HEK293 (cell line): ENCODE data around the gene POLN.

Experiments
- MEIS1 ChIP-seq: sonication (generic); formaldehyde crosslinking; IDR thresholded peaks from 2 replicates; pipeline ENCODE4 v1.8.1; 2022; ENCODE audit warnings: missing genetic modification reagents, mild to moderate bottlenecking, borderline replicate concordance
- ZNF18 ChIP-seq: fragments of 450-650 bp; formaldehyde crosslinking; IDR thresholded peaks from 2 replicates; pipeline ENCODE4 v1.5.1; 2016; ENCODE audit warnings: missing biosample characterization, missing genetic modification characterization
- TF ChIP-seq, protein P1 (sequence below): fragments of 450-650 bp; formaldehyde crosslinking; IDR thresholded peaks from 2 replicates; pipeline ENCODE4 v1.5.1; 2016; ENCODE audit warnings: missing biosample characterization, missing genetic modification characterization
- TF ChIP-seq, protein P2 (sequence below): fragments of 450-650 bp; formaldehyde crosslinking; IDR thresholded peaks from 2 replicates; pipeline ENCODE4 v1.5.1; 2017; ENCODE audit warnings: missing biosample characterization, mild to moderate bottlenecking, missing genetic modification characterization, moderate library complexity

- TF ChIP-seq, protein P1, sequence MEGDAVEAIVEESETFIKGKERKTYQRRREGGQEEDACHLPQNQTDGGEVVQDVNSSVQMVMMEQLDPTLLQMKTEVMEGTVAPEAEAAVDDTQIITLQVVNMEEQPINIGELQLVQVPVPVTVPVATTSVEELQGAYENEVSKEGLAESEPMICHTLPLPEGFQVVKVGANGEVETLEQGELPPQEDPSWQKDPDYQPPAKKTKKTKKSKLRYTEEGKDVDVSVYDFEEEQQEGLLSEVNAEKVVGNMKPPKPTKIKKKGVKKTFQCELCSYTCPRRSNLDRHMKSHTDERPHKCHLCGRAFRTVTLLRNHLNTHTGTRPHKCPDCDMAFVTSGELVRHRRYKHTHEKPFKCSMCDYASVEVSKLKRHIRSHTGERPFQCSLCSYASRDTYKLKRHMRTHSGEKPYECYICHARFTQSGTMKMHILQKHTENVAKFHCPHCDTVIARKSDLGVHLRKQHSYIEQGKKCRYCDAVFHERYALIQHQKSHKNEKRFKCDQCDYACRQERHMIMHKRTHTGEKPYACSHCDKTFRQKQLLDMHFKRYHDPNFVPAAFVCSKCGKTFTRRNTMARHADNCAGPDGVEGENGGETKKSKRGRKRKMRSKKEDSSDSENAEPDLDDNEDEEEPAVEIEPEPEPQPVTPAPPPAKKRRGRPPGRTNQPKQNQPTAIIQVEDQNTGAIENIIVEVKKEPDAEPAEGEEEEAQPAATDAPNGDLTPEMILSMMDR = no peak
- TF ChIP-seq, protein P2, sequence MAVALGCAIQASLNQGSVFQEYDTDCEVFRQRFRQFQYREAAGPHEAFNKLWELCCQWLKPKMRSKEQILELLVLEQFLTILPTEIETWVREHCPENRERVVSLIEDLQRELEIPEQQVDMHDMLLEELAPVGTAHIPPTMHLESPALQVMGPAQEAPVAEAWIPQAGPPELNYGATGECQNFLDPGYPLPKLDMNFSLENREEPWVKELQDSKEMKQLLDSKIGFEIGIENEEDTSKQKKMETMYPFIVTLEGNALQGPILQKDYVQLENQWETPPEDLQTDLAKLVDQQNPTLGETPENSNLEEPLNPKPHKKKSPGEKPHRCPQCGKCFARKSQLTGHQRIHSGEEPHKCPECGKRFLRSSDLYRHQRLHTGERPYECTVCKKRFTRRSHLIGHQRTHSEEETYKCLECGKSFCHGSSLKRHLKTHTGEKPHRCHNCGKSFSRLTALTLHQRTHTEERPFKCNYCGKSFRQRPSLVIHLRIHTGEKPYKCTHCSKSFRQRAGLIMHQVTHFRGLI (tag by site-specific recombination) = no peak
- TF ChIP-seq ZNF18 (tag by site-specific recombination) (no peak), MEIS1 (CRISPR knock-in tag) (no peak)
These were observed 114.2 kb downstream of the POLN start for GRCh38 chr4:2127609-2128332.
